ENCODE data around the gene TMEM272.

Gene TMEM272

GRCh38 chr13:51770681-51771417, 74.1 kb downstream of the TMEM272 start:
- no peaks in the 10 kb centered on the region for H3K4me1 ChIP-seq (ENCODE audit: control insufficient read depth, insufficient read depth, low read length)
- H3K9me3 ChIP-seq (ENCODE audit: control insufficient read depth, low read length) = no peaks in the 10 kb centered on the region
- no peaks in the 10 kb centered on the region for H3K27me3 ChIP-seq (ENCODE audit: control insufficient read depth, insufficient read depth, low read length, poor library complexity, severe bottlenecking)
- 93 to 94% methylated on average over 11 of the region's 11 CpGs for WGBS, 2 experiments
- H3K27ac ChIP-seq (ENCODE audit: insufficient read depth, low read depth, low read length, poor library complexity, severe bottlenecking) = no peak overlapping the region
- H3K36me3 ChIP-seq (ENCODE audit: control insufficient read depth, insufficient read depth, low read length) = peaks cover 4% of the 10 kb centered on the region
- H3K4me3 ChIP-seq (ENCODE audit: insufficient read depth, low read depth, low read length) = no peak overlapping the region

- H3K27ac ChIP-seq (ENCODE audit: insufficient read depth, low read depth, low read length, poor library complexity, severe bottlenecking) = no peak overlapping the region
- peaks cover 4% of the 10 kb centered on the region for H3K36me3 ChIP-seq (ENCODE audit: control insufficient read depth, insufficient read depth, low read length)
- H3K27me3 ChIP-seq (ENCODE audit: control insufficient read depth, insufficient read depth, low read length, poor library complexity, severe bottlenecking) = no peaks in the 10 kb centered on the region
- no peak overlapping the region for H3K4me3 ChIP-seq (ENCODE audit: insufficient read depth, low read depth, low read length)
- no peaks in the 10 kb centered on the region for H3K4me1 ChIP-seq (ENCODE audit: control insufficient read depth, insufficient read depth, low read length)
- WGBS, 2 experiments = 90 to 95% methylated on average over 6 of the region's 6 CpGs
- no peaks in the 10 kb centered on the region for H3K9me3 ChIP-seq (ENCODE audit: control insufficient read depth, low read length)
Observed at GRCh38 chr13:51770160-51770559, 74.8 kb downstream of the TMEM272 start.

GRCh38 chr13:51769455-51770127, 75.4 kb downstream of the TMEM272 start:
- Histone ChIP-seq H3K36me3 (ENCODE audit: control insufficient read depth, insufficient read depth, low read length) (peaks cover 4% of the 10 kb centered on the region), H3K27ac (ENCODE audit: insufficient read depth, low read depth, low read length, poor library complexity, severe bottlenecking) (no peak overlapping the region), H3K4me1 (ENCODE audit: control insufficient read depth, insufficient read depth, low read length) (no peaks in the 10 kb centered on the region), H3K9me3 (ENCODE audit: control insufficient read depth, low read length) (no peaks in the 10 kb centered on the region), H3K27me3 (ENCODE audit: control insufficient read depth, insufficient read depth, low read length, poor library complexity, severe bottlenecking) (no peaks in the 10 kb centered on the region), H3K4me3 (ENCODE audit: insufficient read depth, low read depth, low read length) (no peak overlapping the region)
- 85 to 90% methylated on average over 11 of the region's 11 CpGs for WGBS, 2 experiments

- WGBS, 2 experiments = 91 to 93% methylated on average over 18 to 19 of the region's 19 CpGs
- H3K4me3 ChIP-seq (ENCODE audit: insufficient read depth, low read depth, low read length) = no peak overlapping the region
Observed at GRCh38 chr13:51768976-51769375, 76.0 kb downstream of the TMEM272 start.

GRCh38 chr13:51768378-51768921, 76.5 kb downstream of the TMEM272 start:
- 74 to 76% methylated on average over 15 of the region's 15 CpGs for WGBS, 2 experiments
- no peak overlapping the region for H3K27ac ChIP-seq (ENCODE audit: insufficient read depth, low read depth, low read length, poor library complexity, severe bottlenecking)
- no peak overlapping the region for H3K4me3 ChIP-seq (ENCODE audit: insufficient read depth, low read depth, low read length)
- peaks cover 4% of the 10 kb centered on the region for H3K36me3 ChIP-seq (ENCODE audit: control insufficient read depth, insufficient read depth, low read length)
- H3K27me3 ChIP-seq (ENCODE audit: control insufficient read depth, insufficient read depth, low read length, poor library complexity, severe bottlenecking) = no peaks in the 10 kb centered on the region
- no peaks in the 10 kb centered on the region for H3K9me3 ChIP-seq (ENCODE audit: control insufficient read depth, low read length)
- no peaks in the 10 kb centered on the region for H3K4me1 ChIP-seq (ENCODE audit: control insufficient read depth, insufficient read depth, low read length)

More at GRCh38 chr13:51768976-51769375, 76.0 kb downstream of the TMEM272 start:
- no peaks in the 10 kb centered on the region for H3K27me3 ChIP-seq (ENCODE audit: control insufficient read depth, insufficient read depth, low read length, poor library complexity, severe bottlenecking)
- H3K36me3 ChIP-seq (ENCODE audit: control insufficient read depth, insufficient read depth, low read length) = peaks cover 4% of the 10 kb centered on the region
- no peaks in the 10 kb centered on the region for H3K9me3 ChIP-seq (ENCODE audit: control insufficient read depth, low read length)
- no peak overlapping the region for H3K27ac ChIP-seq (ENCODE audit: insufficient read depth, low read depth, low read length, poor library complexity, severe bottlenecking)
- no peaks in the 10 kb centered on the region for H3K4me1 ChIP-seq (ENCODE audit: control insufficient read depth, insufficient read depth, low read length)

- Histone ChIP-seq H3K27ac (ENCODE audit: insufficient read depth, low read depth, low read length, poor library complexity, severe bottlenecking) (no peak overlapping the region), H3K4me3 (ENCODE audit: insufficient read depth, low read depth, low read length) (no peak overlapping the region), H3K36me3 (ENCODE audit: control insufficient read depth, insufficient read depth, low read length) (peaks cover 4% of the 10 kb centered on the region), H3K9me3 (ENCODE audit: control insufficient read depth, low read length) (no peaks in the 10 kb centered on the region), H3K4me1 (ENCODE audit: control insufficient read depth, insufficient read depth, low read length) (no peaks in the 10 kb centered on the region), H3K27me3 (ENCODE audit: control insufficient read depth, insufficient read depth, low read length, poor library complexity, severe bottlenecking) (no peaks in the 10 kb centered on the region)
- WGBS, 2 experiments = 90 to 92% methylated on average over 8 of the region's 8 CpGs
Observed at GRCh38 chr13:51767100-51767499, 77.9 kb downstream of the TMEM272 start.

- H3K36me3 ChIP-seq (ENCODE audit: control insufficient read depth, insufficient read depth, low read length) = peaks cover 6% of the 10 kb centered on the region
- no peak overlapping the region for H3K4me3 ChIP-seq (ENCODE audit: insufficient read depth, low read depth, low read length)
- no peak overlapping the region for H3K27ac ChIP-seq (ENCODE audit: insufficient read depth, low read depth, low read length, poor library complexity, severe bottlenecking)
Observed at GRCh38 chr13:51765142-51765515, 79.8 kb downstream of the TMEM272 start.

GRCh38 chr13:51764184-51765141, 80.5 kb downstream of the TMEM272 start:
- 93 to 96% methylated on average over 11 to 12 of the region's 12 CpGs for WGBS, 2 experiments
- H3K4me1 ChIP-seq (ENCODE audit: control insufficient read depth, insufficient read depth, low read length) = no peaks in the 10 kb centered on the region
- H3K36me3 ChIP-seq (ENCODE audit: control insufficient read depth, insufficient read depth, low read length) = peaks cover 6% of the 10 kb centered on the region
- H3K27ac ChIP-seq (ENCODE audit: insufficient read depth, low read depth, low read length, poor library complexity, severe bottlenecking) = no peak overlapping the region
- no peaks in the 10 kb centered on the region for H3K9me3 ChIP-seq (ENCODE audit: control insufficient read depth, low read length)
- H3K27me3 ChIP-seq (ENCODE audit: control insufficient read depth, insufficient read depth, low read length, poor library complexity, severe bottlenecking) = no peaks in the 10 kb centered on the region
- H3K4me3 ChIP-seq (ENCODE audit: insufficient read depth, low read depth, low read length) = no peak overlapping the region

More at GRCh38 chr13:51765142-51765515, 79.8 kb downstream of the TMEM272 start:
- no peaks in the 10 kb centered on the region for H3K4me1 ChIP-seq (ENCODE audit: control insufficient read depth, insufficient read depth, low read length)
- WGBS, 2 experiments = 92 to 97% methylated on average over 4 of the region's 4 CpGs
- no peaks in the 10 kb centered on the region for H3K27me3 ChIP-seq (ENCODE audit: control insufficient read depth, insufficient read depth, low read length, poor library complexity, severe bottlenecking)
- no peaks in the 10 kb centered on the region for H3K9me3 ChIP-seq (ENCODE audit: control insufficient read depth, low read length)

- no peak overlapping the region for H3K27ac ChIP-seq (ENCODE audit: insufficient read depth, low read depth, low read length, poor library complexity, severe bottlenecking)
- peaks cover 11% of the 10 kb centered on the region for H3K36me3 ChIP-seq (ENCODE audit: control insufficient read depth, insufficient read depth, low read length)
- H3K4me3 ChIP-seq (ENCODE audit: insufficient read depth, low read depth, low read length) = no peak overlapping the region
- H3K9me3 ChIP-seq (ENCODE audit: control insufficient read depth, low read length) = no peaks in the 10 kb centered on the region
- 86 to 93% methylated on average over 2 of the region's 2 CpGs for WGBS, 2 experiments
- no peaks in the 10 kb centered on the region for H3K4me1 ChIP-seq (ENCODE audit: control insufficient read depth, insufficient read depth, low read length)
- H3K27me3 ChIP-seq (ENCODE audit: control insufficient read depth, insufficient read depth, low read length, poor library complexity, severe bottlenecking) = no peaks in the 10 kb centered on the region
Observed at GRCh38 chr13:51763486-51763885, 81.5 kb downstream of the TMEM272 start.
